ENCODE data around the gene LRRC26.

Gene LRRC26

DNA sequence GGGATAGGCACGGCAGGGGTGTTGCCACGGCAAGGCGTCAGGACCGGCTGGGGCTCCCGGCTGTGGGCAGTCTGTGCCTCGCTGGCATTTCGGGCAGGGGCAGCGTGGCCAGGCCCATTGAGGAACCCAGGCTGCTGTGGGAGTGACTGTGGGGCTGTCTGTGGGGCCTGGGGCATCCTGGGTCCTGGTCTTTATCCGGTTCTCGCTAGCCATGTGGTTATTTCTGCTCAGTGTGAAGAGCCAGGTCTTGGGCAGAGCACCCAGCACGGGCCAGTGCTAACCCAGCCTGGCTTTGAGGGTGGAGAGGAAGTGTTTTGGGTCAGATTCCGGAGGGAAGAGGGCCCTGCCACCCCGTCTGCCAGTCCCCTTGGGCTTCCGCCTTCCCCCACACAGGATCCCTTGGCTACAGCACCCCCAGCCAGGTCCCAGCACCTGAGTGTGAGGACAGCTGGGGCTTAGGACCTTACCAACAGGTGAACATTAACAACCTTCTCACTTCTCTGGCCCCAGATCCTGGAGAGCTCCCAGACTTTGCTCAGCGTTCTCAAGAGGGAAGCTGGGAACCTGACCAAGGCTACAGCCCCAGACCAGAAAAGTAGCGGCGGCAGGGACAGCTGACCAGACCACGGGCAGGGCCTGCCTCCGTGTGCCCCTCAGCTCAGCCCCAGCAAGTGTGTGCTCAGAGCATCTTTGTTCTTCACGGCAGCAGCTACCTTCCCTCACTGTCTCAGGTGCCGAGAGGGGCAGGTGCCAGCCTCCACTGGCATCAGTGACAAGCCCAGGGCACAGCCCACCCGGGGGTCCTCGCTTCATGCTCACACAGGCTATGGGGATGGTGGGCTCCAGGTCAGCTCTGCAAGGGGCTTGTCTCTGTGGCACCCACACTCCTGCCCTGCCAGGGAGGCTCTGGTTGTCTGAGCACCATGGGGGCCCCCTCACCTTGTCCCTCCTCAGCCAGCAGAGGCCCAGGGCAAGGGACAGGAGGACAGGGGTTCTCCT lies 19.7 kb upstream of the LRRC26 start:
- no peak for DNase-seq (ENCODE audit: extremely low spot score)
- CTCF ChIA-PET, result interaction anchor here (1.3 to 1.5 kb wide), 2 partner anchors 47 to 60 kb away, joined by 3 to 5 read pairs; no protein-coding TSS in a partner anchor
- TF ChIP-seq CTBP1 (IDR thresholded peaks at IDR 0.05; ENCODE audit: borderline replicate concordance), result no peak
- TF ChIP-seq FOXA1 (IDR thresholded peaks at IDR 0.05), result no peak
- no peak for TF ChIP-seq TARDBP (IDR thresholded peaks at IDR 0.05)
- no peak for TF ChIP-seq L3MBTL2 (conservative IDR thresholded peaks at IDR 0.05)
- POLR2A ChIA-PET, result interaction anchor here (0.7 to 2.7 kb wide), 21 partner anchors 9 to 103 kb away, joined by 3 to 19 read pairs (median 6); partner anchors contain the start of genes CYSRT1, LRRC26, MAN1B1 and NDOR1

DNA sequence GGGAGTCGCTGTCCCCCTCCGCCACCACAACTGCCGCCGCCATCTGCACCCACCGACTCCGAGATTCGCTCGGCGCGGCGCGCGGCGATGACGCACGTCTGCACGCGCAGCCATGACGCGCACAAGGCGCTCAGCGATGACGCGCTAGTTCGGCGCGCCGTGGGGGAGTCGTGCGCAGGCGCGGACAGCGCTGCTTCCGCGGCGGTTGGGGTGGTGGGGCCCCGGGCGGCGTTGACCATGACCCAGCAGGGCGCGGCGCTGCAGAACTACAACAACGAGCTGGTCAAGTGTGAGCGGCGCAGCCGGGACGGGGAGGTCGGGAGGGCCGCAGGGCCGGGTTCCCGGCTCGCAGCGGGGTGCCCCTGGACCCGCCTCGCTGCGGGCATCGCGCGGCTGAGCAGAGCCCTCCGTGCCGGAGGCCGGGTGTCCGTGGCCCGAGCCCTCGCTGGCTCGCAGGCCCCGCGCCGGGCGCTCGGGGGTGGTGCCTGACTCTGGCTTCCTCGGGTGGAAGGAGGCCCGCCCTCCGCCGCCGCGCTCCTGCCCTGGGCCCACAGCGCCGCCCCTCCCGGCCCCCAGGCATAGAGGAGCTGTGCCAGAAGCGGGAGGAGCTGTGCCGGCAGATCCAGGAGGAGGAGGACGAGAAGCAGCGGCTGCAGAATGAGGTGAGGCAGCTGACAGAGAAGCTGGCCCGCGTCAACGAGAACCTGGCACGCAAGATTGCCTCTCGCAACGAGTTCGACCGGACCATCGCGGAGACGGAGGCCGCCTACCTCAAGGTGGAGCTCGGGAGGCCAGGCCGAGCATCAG lies 18.8 kb upstream of the LRRC26 start, which contains the start of the genes ANAPC2 and SSNA1:
TSS of gene ANAPC2 (minus strand) at position 71 of the 807 bp plus-strand sequence. CDS start at position 43, 28 bp downstream.
TSS of gene SSNA1 (plus strand) at position 187 of the 807 bp plus-strand sequence. CDS start at position 238, 51 bp downstream.
- CTCF ChIA-PET, result interaction anchor here (0.5 to 1.5 kb wide), 3 partner anchors 48 to 121 kb away, joined by 3 to 5 read pairs (median 3); no protein-coding TSS in a partner anchor
- peak; percentile 95 for DNase-seq (ENCODE audit: extremely low spot score)
- POLR2A ChIA-PET, result interaction anchor here (0.6 to 2.7 kb wide), 22 partner anchors 10 to 102 kb away, joined by 3 to 19 read pairs (median 6); partner anchors contain the start of genes CYSRT1, LRRC26, MAN1B1 and NDOR1
- TF ChIP-seq ZNF384 (IDR thresholded peaks at IDR 0.05) (no peak), ARNT (IDR thresholded peaks at IDR 0.05) (0 out of 2 replicates have a peak, but pooled peaks have one; percentile 3)

DNA sequence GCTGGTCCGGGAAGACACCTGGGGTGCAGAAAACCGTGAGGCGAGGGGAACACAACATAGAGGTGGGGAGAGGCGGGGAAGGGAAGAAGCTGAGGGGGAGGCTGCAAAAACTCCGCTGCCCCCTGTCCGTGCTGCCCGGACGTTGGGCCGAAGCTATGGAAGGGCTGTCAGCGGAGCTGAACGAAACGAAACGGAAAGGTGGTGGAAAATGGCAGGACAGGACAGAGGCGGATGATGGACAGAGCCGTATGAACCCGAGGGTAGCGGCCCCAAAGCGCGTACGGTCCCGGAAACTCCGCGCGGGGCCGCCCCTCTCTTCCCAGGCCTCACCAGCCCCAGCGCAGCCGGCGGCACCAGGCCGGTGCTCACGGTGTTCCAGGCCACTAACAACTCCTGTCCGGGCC lies 18.2 kb upstream of the LRRC26 start:
- DNase-seq (ENCODE audit: extremely low spot score), result no peak
- ChIA-PET CTCF (no interaction called here), POLR2A (interaction anchor here (0.8 to 2.7 kb wide), 13 partner anchors 10 to 102 kb away, joined by 3 to 19 read pairs (median 6); partner anchors contain the start of genes LRRC26, MAN1B1, NDOR1 and RNF208)
- TF ChIP-seq LEF1 (IDR thresholded peaks at IDR 0.05; ENCODE audit: borderline replicate concordance) (no peak), SP1 (IDR thresholded peaks at IDR 0.05) (no peak), CTBP1 (IDR thresholded peaks at IDR 0.05; ENCODE audit: borderline replicate concordance) (no peak), TARDBP (IDR thresholded peaks at IDR 0.05) (no peak), NFRKB (IDR thresholded peaks at IDR 0.05) (no peak), HDGF (IDR thresholded peaks at IDR 0.05; ENCODE audit: borderline replicate concordance) (no peak), ZNF384 (IDR thresholded peaks at IDR 0.05) (no peak), ELF4 (IDR thresholded peaks at IDR 0.05) (no peak), SUZ12 (IDR thresholded peaks at IDR 0.05) (no peak), BHLHE40 (IDR thresholded peaks at IDR 0.05; ENCODE audit: borderline replicate concordance) (no peak), FOXA1 (IDR thresholded peaks at IDR 0.05) (no peak), FOXK2 (IDR thresholded peaks at IDR 0.05) (no peak)

DNA sequence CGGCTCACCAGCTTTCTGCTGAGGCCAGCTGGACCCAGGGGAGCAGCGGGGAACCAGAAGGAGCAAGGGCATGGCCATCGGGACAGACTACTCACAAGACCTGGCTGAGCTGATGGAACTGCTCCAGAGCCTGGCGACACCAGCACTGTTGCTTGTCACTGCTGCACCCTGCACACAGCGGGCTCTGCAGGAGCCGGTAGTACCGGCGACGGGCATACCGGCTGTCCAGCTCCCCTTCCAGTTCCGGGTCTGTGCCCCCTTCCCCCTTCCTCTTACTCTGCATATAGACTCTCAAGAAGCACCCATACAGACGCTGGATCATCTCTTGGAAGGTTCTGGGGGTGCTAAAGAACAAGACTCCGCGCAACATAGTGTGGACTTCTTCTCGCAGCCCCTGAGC lies 17.5 kb upstream of the LRRC26 start:
- ChIA-PET POLR2A (interaction anchor here (0.8 to 2.7 kb wide), 10 partner anchors 11 to 58 kb away, joined by 3 to 19 read pairs (median 10); partner anchors contain the start of genes CYSRT1, NDOR1, RNF208 and TMEM203), CTCF (no interaction called here)
- no peak for TF ChIP-seq LEF1 (IDR thresholded peaks at IDR 0.05; ENCODE audit: borderline replicate concordance)
- TF ChIP-seq SP1 (IDR thresholded peaks at IDR 0.05), result no peak
- no peak for TF ChIP-seq BHLHE40 (IDR thresholded peaks at IDR 0.05; ENCODE audit: borderline replicate concordance)
- TF ChIP-seq FOXA1 (IDR thresholded peaks at IDR 0.05), result no peak
- TF ChIP-seq FOXM1 (IDR thresholded peaks at IDR 0.05; ENCODE audit: borderline replicate concordance), result no peak
- TF ChIP-seq CTBP1 (IDR thresholded peaks at IDR 0.05; ENCODE audit: borderline replicate concordance), result no peak
- TF ChIP-seq L3MBTL2 (conservative IDR thresholded peaks at IDR 0.05), result no peak
- TF ChIP-seq, protein P1, sequence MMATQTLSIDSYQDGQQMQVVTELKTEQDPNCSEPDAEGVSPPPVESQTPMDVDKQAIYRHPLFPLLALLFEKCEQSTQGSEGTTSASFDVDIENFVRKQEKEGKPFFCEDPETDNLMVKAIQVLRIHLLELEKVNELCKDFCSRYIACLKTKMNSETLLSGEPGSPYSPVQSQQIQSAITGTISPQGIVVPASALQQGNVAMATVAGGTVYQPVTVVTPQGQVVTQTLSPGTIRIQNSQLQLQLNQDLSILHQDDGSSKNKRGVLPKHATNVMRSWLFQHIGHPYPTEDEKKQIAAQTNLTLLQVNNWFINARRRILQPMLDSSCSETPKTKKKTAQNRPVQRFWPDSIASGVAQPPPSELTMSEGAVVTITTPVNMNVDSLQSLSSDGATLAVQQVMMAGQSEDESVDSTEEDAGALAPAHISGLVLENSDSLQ (IDR thresholded peaks at IDR 0.05), result no peak
- no peak for TF ChIP-seq NFRKB (IDR thresholded peaks at IDR 0.05)
- no peak for TF ChIP-seq SUZ12 (IDR thresholded peaks at IDR 0.05)
- no peak for TF ChIP-seq TARDBP (IDR thresholded peaks at IDR 0.05)
- TF ChIP-seq ARNT (IDR thresholded peaks at IDR 0.05), result no peak
- DNase-seq (ENCODE audit: extremely low spot score), result no peak

DNA sequence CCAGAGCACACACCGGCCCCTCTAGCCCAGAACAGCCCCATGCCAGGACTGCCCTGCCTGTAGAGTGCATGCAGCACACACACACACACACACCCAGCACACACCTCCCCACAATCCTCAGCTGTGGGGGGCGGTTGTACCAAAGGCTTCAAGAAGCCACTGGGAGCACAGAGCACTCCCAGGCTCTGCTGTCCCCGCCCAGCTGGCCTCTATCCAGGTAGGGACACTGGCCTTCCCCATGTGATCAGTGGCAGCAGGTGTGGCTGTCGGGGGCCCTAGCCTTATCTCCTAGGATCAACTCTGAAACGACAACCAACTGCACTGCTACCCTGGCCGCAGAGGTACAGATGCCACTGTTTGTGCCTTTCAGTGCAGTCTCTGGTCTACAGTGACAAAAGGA lies 16.5 kb upstream of the LRRC26 start:
- CTCF ChIA-PET, result no interaction called here
- TF ChIP-seq LEF1 (IDR thresholded peaks at IDR 0.05; ENCODE audit: borderline replicate concordance) (no peak), HDGF (IDR thresholded peaks at IDR 0.05; ENCODE audit: borderline replicate concordance) (no peak), ELF4 (IDR thresholded peaks at IDR 0.05) (no peak), ZNF384 (IDR thresholded peaks at IDR 0.05) (no peak), SUZ12 (IDR thresholded peaks at IDR 0.05) (no peak), CTBP1 (IDR thresholded peaks at IDR 0.05; ENCODE audit: borderline replicate concordance) (no peak), ARNT (IDR thresholded peaks at IDR 0.05) (no peak)
- TF ChIP-seq, protein P1 (IDR thresholded peaks at IDR 0.05), result no peak
- DNase-seq (ENCODE audit: extremely low spot score), result no peak
- POLR2A ChIA-PET, result interaction anchor here (1.1 kb wide), 1 partner anchor 12 kb away, joined by 3 read pairs; no protein-coding TSS in a partner anchor

DNA sequence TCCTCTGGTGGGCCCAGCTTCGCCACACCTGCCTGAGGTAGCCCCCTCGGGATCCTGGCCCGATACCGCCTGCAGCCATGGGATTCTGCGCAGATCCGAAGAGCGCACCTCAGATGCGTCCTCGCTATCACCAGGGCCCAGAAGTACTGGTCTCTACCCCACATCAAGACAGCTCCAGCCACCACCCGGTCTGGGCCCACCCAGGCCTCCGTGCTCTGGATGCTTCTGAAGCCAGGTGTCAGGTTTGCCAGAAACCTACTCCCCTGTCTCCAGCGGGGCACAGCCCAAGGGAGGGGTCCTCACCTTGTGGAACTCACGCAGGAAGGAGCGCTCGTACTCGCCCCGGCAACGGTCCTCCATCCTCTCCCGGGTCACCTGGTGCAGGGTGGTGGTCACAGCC lies 16.1 kb upstream of the LRRC26 start:
- ChIA-PET POLR2A (no interaction called here), CTCF (no interaction called here)
- DNase-seq (ENCODE audit: extremely low spot score), result no peak
- no peak for TF ChIP-seq L3MBTL2 (conservative IDR thresholded peaks at IDR 0.05)
